GM12801 (cell line): ENCODE results near the gene ASXL3.

ENCODE experiments used
- TF ChIP-seq, protein P1 (sequence below): IDR thresholded peaks from one replicate; pipeline ENCODE4 v1.5.1; 2011; ENCODE audit warnings: control low read depth; ENCODE audit not compliant: insufficient read length; ENCODE audit errors: extremely low read depth

ASXL3 gene

DNA sequence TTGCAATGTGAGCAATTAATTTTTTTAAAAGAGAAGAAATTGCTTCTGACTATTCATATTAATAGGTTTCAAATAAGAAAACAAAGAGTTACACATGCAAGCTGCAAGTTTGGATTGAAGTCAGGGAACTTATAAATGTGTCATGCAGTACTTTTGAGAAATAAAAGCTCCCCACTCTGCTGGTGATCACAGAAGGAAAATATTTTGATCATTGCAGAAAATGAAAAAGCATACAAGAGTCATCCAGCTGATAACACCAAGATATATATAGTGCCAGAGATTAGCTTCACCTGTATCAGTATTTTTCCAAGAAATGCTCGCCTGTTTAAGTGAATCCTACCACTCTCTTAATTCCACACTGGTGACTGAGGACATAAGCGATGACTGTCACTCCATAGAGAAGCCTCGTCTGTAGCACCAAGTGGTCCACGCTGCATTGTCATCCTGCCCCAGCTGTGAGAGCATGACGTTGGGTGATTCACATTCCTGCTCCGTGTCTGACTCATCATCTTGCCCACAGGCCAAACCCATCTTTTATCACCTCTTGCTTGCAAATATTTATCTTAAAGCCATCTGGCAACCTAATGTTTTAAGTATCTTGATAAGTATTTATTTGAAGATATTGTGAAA lies 178.0 kb downstream of the ASXL3 start:
- TF ChIP-seq, protein P1, sequence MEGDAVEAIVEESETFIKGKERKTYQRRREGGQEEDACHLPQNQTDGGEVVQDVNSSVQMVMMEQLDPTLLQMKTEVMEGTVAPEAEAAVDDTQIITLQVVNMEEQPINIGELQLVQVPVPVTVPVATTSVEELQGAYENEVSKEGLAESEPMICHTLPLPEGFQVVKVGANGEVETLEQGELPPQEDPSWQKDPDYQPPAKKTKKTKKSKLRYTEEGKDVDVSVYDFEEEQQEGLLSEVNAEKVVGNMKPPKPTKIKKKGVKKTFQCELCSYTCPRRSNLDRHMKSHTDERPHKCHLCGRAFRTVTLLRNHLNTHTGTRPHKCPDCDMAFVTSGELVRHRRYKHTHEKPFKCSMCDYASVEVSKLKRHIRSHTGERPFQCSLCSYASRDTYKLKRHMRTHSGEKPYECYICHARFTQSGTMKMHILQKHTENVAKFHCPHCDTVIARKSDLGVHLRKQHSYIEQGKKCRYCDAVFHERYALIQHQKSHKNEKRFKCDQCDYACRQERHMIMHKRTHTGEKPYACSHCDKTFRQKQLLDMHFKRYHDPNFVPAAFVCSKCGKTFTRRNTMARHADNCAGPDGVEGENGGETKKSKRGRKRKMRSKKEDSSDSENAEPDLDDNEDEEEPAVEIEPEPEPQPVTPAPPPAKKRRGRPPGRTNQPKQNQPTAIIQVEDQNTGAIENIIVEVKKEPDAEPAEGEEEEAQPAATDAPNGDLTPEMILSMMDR: no peak

DNA sequence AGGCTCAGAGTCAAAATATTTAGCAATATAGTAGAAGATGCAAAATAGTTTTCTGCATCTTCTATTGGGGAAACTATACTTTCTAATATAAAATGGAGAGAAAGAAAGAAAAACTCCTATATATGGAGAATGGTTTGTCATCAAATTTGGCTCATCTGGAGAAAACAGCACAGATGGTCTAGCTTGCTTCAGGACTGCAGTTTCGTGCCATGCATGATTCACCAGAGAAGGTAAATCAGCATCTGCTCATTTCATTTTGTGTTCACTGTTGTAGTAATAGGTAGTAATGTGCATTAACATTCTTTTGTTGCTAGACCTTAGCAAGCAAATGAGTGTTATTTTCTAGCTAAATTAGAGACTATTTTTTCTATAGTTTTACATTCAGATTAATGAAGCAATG lies 179.0 kb downstream of the ASXL3 start:
- TF ChIP-seq, protein P1: no peak

DNA sequence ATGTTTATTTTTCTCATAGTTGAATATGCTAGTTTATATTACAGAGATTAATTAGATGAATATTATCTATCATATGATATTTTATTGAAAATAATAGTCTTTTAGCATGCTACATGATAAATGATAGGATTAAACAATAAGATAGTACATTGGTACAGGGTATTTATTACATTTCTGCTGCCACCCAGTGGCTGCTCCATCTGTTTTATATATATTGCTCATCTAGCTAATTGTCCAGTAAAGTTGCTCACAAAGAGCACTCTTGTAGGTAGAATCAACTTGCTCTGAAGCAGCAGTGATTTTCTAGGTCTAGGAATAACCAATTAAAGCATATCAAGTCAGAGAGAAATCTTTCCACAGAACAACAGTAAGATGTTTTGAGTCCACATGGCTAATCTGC lies 183.3 kb downstream of the ASXL3 start:
- TF ChIP-seq, protein P1: no peak

DNA sequence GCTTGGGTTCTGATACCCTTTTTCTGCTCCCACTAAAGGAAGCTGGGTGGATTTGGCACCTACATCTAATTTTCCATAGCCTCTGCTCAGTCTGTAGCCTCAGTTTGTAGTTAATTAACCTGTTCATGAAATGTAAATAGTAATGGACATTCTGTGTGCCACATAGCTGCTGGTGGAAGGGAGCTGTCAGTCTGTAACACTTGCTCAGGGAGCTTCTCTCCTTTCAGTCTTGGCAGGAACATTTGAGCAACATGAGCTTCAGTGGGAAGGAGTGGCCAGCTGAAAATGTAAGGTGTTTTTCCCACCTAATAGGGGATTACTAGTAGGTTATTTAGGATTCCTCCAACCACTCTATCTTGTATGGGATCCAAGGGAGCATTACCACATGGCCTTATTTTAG lies 203.4 kb downstream of the ASXL3 start:
- TF ChIP-seq, protein P1: no peak
